Measurements from ENCODE around the gene TAPT1. TPM values are rescaled to one million over a fixed set of nuclear protein-coding genes. Genes with fewer than 3 reads are reported as not detected.
"Not testable (repeated sequence)": the region's sequence is repeated elsewhere in the genome, so short reads cannot be mapped to it uniquely, and the experiment has no call there.

TAPT1 gene
- total RNA-seq, 1 experiment from 2014 or later: 39.1 TPM

- Histone ChIP-seq H3K4me3 (ENCODE audit: low read length) (no peak overlapping the region), H3K9ac (ENCODE audit: low read length) (no peak overlapping the region), H3K9me2 (replicated peaks; ENCODE audit: insufficient read depth, low read length) (no peaks in the 10 kb centered on the region), H4K20me1 (ENCODE audit: insufficient read depth, low read depth, low read length) (no peaks in the 10 kb centered on the region), H3K4me1 (ENCODE audit: low read length) (peaks cover 6% of the 10 kb centered on the region; the same call in 1 of the 2 replicates), H3K27me3 (ENCODE audit: low read length) (no peaks in the 10 kb centered on the region), H2AFZ (ENCODE audit: low read length) (no peak overlapping the region), H3K36me3 (ENCODE audit: insufficient read depth, low read length) (no peaks in the 10 kb centered on the region), H3K9me3 (ENCODE audit: low read length) (no peaks in the 10 kb centered on the region), H3K79me2 (ENCODE audit: low read length) (no peaks in the 10 kb centered on the region), H3K27ac (ENCODE audit: low read length) (no peak overlapping the region), H3K4me2 (ENCODE audit: low read depth, low read length, poor library complexity, severe bottlenecking) (no peak overlapping the region)
- DNase-seq: no peak
These were observed 67.8 kb downstream of the TAPT1 start for GRCh38 chr4:16158504-16158852.

- Histone ChIP-seq H3K9ac (ENCODE audit: low read length) (no peak overlapping the region), H3K9me3 (ENCODE audit: low read length) (no peaks in the 10 kb centered on the region), H3K36me3 (ENCODE audit: insufficient read depth, low read length) (no peaks in the 10 kb centered on the region), H3K27ac (ENCODE audit: low read length) (no peak overlapping the region), H2AFZ (ENCODE audit: low read length) (no peak overlapping the region), H3K4me1 (ENCODE audit: low read length) (peaks cover 6% of the 10 kb centered on the region; the same call in 1 of the 2 replicates), H3K27me3 (ENCODE audit: low read length) (no peaks in the 10 kb centered on the region), H3K9me2 (replicated peaks; ENCODE audit: insufficient read depth, low read length) (no peaks in the 10 kb centered on the region), H3K79me2 (ENCODE audit: low read length) (no peaks in the 10 kb centered on the region), H4K20me1 (ENCODE audit: insufficient read depth, low read depth, low read length) (no peaks in the 10 kb centered on the region), H3K4me3 (ENCODE audit: low read length) (no peak overlapping the region), H3K4me2 (ENCODE audit: low read depth, low read length, poor library complexity, severe bottlenecking) (no peak overlapping the region)
- no peak for DNase-seq
These were observed 68.4 kb downstream of the TAPT1 start for GRCh38 chr4:16157609-16158503.

GRCh38 chr4:16155528-16156169, 70.6 kb downstream of the TAPT1 start:
- no peaks in the 10 kb centered on the region for H3K79me2 ChIP-seq (ENCODE audit: low read length)
- no peak overlapping the region for H3K9ac ChIP-seq (ENCODE audit: low read length)
- H3K4me3 ChIP-seq (ENCODE audit: low read length): no peak overlapping the region
- H3K27ac ChIP-seq (ENCODE audit: low read length): no peak overlapping the region
- no peak overlapping the region for H2AFZ ChIP-seq (ENCODE audit: low read length)
- H3K4me2 ChIP-seq (ENCODE audit: low read depth, low read length, poor library complexity, severe bottlenecking): no peak overlapping the region
- no peaks in the 10 kb centered on the region for H3K9me2 ChIP-seq (replicated peaks; ENCODE audit: insufficient read depth, low read length)
- H4K20me1 ChIP-seq (ENCODE audit: insufficient read depth, low read depth, low read length): no peaks in the 10 kb centered on the region
- no peaks in the 10 kb centered on the region for H3K9me3 ChIP-seq (ENCODE audit: low read length)
- DNase-seq: no peak
- no peaks in the 10 kb centered on the region for H3K27me3 ChIP-seq (ENCODE audit: low read length)
- no peaks in the 10 kb centered on the region for H3K4me1 ChIP-seq (ENCODE audit: low read length)
- no peaks in the 10 kb centered on the region for H3K36me3 ChIP-seq (ENCODE audit: insufficient read depth, low read length)

GRCh38 chr4:16154451-16154850, 71.8 kb downstream of the TAPT1 start:
- no peak for DNase-seq
- no peaks in the 10 kb centered on the region for H3K79me2 ChIP-seq (ENCODE audit: low read length)

GRCh38 chr4:16150716-16151115, 75.6 kb downstream of the TAPT1 start:
- H3K4me2 ChIP-seq (ENCODE audit: low read depth, low read length, poor library complexity, severe bottlenecking): no peak overlapping the region
- H3K4me1 ChIP-seq (ENCODE audit: low read length): no peaks in the 10 kb centered on the region
- H3K79me2 ChIP-seq (ENCODE audit: low read length): no peaks in the 10 kb centered on the region
- no peaks in the 10 kb centered on the region for H3K9me2 ChIP-seq (replicated peaks; ENCODE audit: insufficient read depth, low read length)
- H4K20me1 ChIP-seq (ENCODE audit: insufficient read depth, low read depth, low read length): no peaks in the 10 kb centered on the region
- no peaks in the 10 kb centered on the region for H3K27me3 ChIP-seq (ENCODE audit: low read length)
- no peak for DNase-seq
- H3K4me3 ChIP-seq (ENCODE audit: low read length): no peak overlapping the region
- no peaks in the 10 kb centered on the region for H3K36me3 ChIP-seq (ENCODE audit: insufficient read depth, low read length)
- H3K27ac ChIP-seq (ENCODE audit: low read length): no peak overlapping the region
- no peak overlapping the region for H2AFZ ChIP-seq (ENCODE audit: low read length)
- H3K9ac ChIP-seq (ENCODE audit: low read length): no peak overlapping the region
- H3K9me3 ChIP-seq (ENCODE audit: low read length): no peaks in the 10 kb centered on the region

More at GRCh38 chr4:16154451-16154850, 71.8 kb downstream of the TAPT1 start:
- Histone ChIP-seq H3K4me1 (ENCODE audit: low read length) (no peaks in the 10 kb centered on the region), H3K27ac (ENCODE audit: low read length) (no peak overlapping the region), H2AFZ (ENCODE audit: low read length) (no peak overlapping the region), H3K36me3 (ENCODE audit: insufficient read depth, low read length) (no peaks in the 10 kb centered on the region), H3K27me3 (ENCODE audit: low read length) (no peaks in the 10 kb centered on the region), H4K20me1 (ENCODE audit: insufficient read depth, low read depth, low read length) (no peaks in the 10 kb centered on the region), H3K4me3 (ENCODE audit: low read length) (no peak overlapping the region), H3K9ac (ENCODE audit: low read length) (no peak overlapping the region), H3K9me3 (ENCODE audit: low read length) (no peaks in the 10 kb centered on the region), H3K9me2 (replicated peaks; ENCODE audit: insufficient read depth, low read length) (no peaks in the 10 kb centered on the region), H3K4me2 (ENCODE audit: low read depth, low read length, poor library complexity, severe bottlenecking) (no peak overlapping the region)

- not testable (repeated sequence) for H3K79me2 ChIP-seq (ENCODE audit: low read length); H3K27ac ChIP-seq (ENCODE audit: low read length); H3K27me3 ChIP-seq (ENCODE audit: low read length); H4K20me1 ChIP-seq (ENCODE audit: insufficient read depth, low read depth, low read length); H3K4me2 ChIP-seq (ENCODE audit: low read depth, low read length, poor library complexity, severe bottlenecking); H2AFZ ChIP-seq (ENCODE audit: low read length); H3K4me3 ChIP-seq (ENCODE audit: low read length); H3K4me1 ChIP-seq (ENCODE audit: low read length); H3K9me2 ChIP-seq (replicated peaks; ENCODE audit: insufficient read depth, low read length); H3K36me3 ChIP-seq (ENCODE audit: insufficient read depth, low read length); H3K9ac ChIP-seq (ENCODE audit: low read length); H3K9me3 ChIP-seq (ENCODE audit: low read length); DNase-seq
These were observed 81.4 kb downstream of the TAPT1 start for GRCh38 chr4:16144913-16145312.

GRCh38 chr4:16142598-16143310, 83.5 kb downstream of the TAPT1 start:
- Histone ChIP-seq H3K79me2 (ENCODE audit: low read length) (no peaks in the 10 kb centered on the region), H3K9me3 (ENCODE audit: low read length) (no peaks in the 10 kb centered on the region), H3K4me2 (ENCODE audit: low read depth, low read length, poor library complexity, severe bottlenecking) (no peak overlapping the region), H3K4me1 (ENCODE audit: low read length) (no peaks in the 10 kb centered on the region), H3K9me2 (replicated peaks; ENCODE audit: insufficient read depth, low read length) (no peaks in the 10 kb centered on the region), H3K36me3 (ENCODE audit: insufficient read depth, low read length) (no peaks in the 10 kb centered on the region), H3K4me3 (ENCODE audit: low read length) (no peak overlapping the region), H3K27ac (ENCODE audit: low read length) (no peak overlapping the region), H2AFZ (ENCODE audit: low read length) (no peak overlapping the region), H3K27me3 (ENCODE audit: low read length) (0 out of 2 replicates have a peak, but pooled peaks cover 3% of the 10 kb centered on the region), H3K9ac (ENCODE audit: low read length) (no peak overlapping the region), H4K20me1 (ENCODE audit: insufficient read depth, low read depth, low read length) (no peaks in the 10 kb centered on the region)
- DNase-seq: no peak

- Histone ChIP-seq H2AFZ (ENCODE audit: low read length) (no peak overlapping the region), H3K4me2 (ENCODE audit: low read depth, low read length, poor library complexity, severe bottlenecking) (no peak overlapping the region), H3K4me1 (ENCODE audit: low read length) (no peaks in the 10 kb centered on the region)
These were observed 85.4 kb downstream of the TAPT1 start for GRCh38 chr4:16140879-16141249.

More at GRCh38 chr4:16140879-16141249, 85.4 kb downstream of the TAPT1 start:
- H3K27me3 ChIP-seq (ENCODE audit: low read length): 0 out of 2 replicates have a peak, but pooled peaks cover 3% of the 10 kb centered on the region
- no peak overlapping the region for H3K27ac ChIP-seq (ENCODE audit: low read length)
- H3K9ac ChIP-seq (ENCODE audit: low read length): no peak overlapping the region
- DNase-seq: no peak
- H3K9me3 ChIP-seq (ENCODE audit: low read length): no peaks in the 10 kb centered on the region
- H3K79me2 ChIP-seq (ENCODE audit: low read length): no peaks in the 10 kb centered on the region
- H3K4me3 ChIP-seq (ENCODE audit: low read length): no peak overlapping the region
- no peaks in the 10 kb centered on the region for H3K36me3 ChIP-seq (ENCODE audit: insufficient read depth, low read length)
- H4K20me1 ChIP-seq (ENCODE audit: insufficient read depth, low read depth, low read length): no peaks in the 10 kb centered on the region
- no peaks in the 10 kb centered on the region for H3K9me2 ChIP-seq (replicated peaks; ENCODE audit: insufficient read depth, low read length)
